Measurements from ENCODE around the gene FOXP4. TPM values are rescaled to one million over a fixed set of nuclear protein-coding genes. Genes with fewer than 3 reads are reported as not detected.

FOXP4 gene
- total and polyA plus RNA-seq, 2 of the 13 experiments (the other 11 are each of a cell fraction or from before 2014, with no cell fraction given) = 11.0 to 12.4 TPM

GRCh38 chr6:41519305-41519744, 26.9 kb upstream of the FOXP4 start (continued):
- no peak for TF ChIP-seq GMEB2 (CRISPR knock-in tag; IDR thresholded peaks at IDR 0.05; ENCODE audit: low read depth)
- TF ChIP-seq RARG (CRISPR knock-in tag; IDR thresholded peaks at IDR 0.05; ENCODE audit: low read depth) = 0 out of 2 replicates have a peak, but pooled peaks have one; percentile 21
- peak; percentile 54; the same call in 1 of the 2 replicates for TF ChIP-seq BHLHE40 (IDR thresholded peaks at IDR 0.05; ENCODE audit: low read length)
- no peak for TF ChIP-seq RELA (CRISPR knock-in tag; IDR thresholded peaks at IDR 0.05)
- TF ChIP-seq RARA (CRISPR knock-in tag; IDR thresholded peaks at IDR 0.05) = peak; percentile 76
- 0 out of 2 replicates have a peak, but pooled peaks have one; percentile 34 for TF ChIP-seq NFYC (CRISPR knock-in tag; IDR thresholded peaks at IDR 0.05)
- no peak for TF ChIP-seq CC2D1A (CRISPR knock-in tag; IDR thresholded peaks at IDR 0.05)
- peak; percentile 31 for TF ChIP-seq CEBPG (CRISPR knock-in tag; IDR thresholded peaks at IDR 0.05)
- TF ChIP-seq ZNF589 (CRISPR knock-in tag; conservative IDR thresholded peaks at IDR 0.05) = no peak
- peak; percentile 65; the same call in 1 of the 2 replicates for TF ChIP-seq ZNF12 (CRISPR knock-in tag; IDR thresholded peaks at IDR 0.05)
- peak; percentile 91 for TF ChIP-seq HNF4A (CRISPR knock-in tag; IDR thresholded peaks at IDR 0.05)
- TF ChIP-seq, protein P1, sequence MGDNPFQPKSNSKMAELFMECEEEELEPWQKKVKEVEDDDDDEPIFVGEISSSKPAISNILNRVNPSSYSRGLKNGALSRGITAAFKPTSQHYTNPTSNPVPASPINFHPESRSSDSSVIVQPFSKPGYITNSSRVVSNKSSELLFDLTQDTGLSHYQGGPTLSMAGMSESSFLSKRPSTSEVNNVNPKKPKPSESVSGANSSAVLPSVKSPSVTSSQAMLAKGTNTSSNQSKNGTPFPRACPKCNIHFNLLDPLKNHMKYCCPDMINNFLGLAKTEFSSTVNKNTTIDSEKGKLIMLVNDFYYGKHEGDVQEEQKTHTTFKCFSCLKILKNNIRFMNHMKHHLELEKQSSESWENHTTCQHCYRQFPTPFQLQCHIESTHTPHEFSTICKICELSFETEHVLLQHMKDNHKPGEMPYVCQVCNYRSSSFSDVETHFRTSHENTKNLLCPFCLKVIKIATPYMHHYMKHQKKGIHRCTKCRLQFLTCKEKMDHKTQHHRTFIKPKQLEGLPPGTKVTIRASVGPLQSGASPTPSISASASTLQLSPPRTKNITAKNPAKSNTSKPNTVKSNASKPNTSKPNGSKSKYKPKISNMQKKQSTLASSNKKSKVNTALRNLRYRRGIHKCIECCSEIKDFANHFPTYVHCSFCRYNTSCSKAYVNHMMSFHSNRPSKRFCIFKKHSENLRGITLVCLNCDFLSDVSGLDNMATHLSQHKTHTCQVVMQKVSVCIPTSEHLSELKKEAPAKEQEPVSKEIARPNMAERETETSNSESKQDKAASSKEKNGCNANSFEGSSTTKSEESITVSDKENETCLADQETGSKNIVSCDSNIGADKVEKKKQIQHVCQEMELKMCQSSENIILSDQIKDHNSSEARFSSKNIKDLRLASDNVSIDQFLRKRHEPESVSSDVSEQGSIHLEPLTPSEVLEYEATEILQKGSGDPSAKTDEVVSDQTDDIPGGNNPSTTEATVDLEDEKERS (CRISPR knock-in tag; IDR thresholded peaks at IDR 0.05) = no peak
- TF ChIP-seq ZNF501 (CRISPR knock-in tag; IDR thresholded peaks at IDR 0.05) = no peak
- TF ChIP-seq THYN1 (CRISPR knock-in tag; IDR thresholded peaks at IDR 0.05; ENCODE audit: borderline replicate concordance, low read depth) = no peak
- peak; percentile 91; the same call in 1 of the 2 replicates for TF ChIP-seq NCOR1 (IDR thresholded peaks at IDR 0.05; ENCODE audit: borderline replicate concordance, low read length)
- peak; percentile 78 for TF ChIP-seq ETV5 (CRISPR knock-in tag; IDR thresholded peaks at IDR 0.05; ENCODE audit: borderline replicate concordance)
- TF ChIP-seq THAP11 (CRISPR knock-in tag; IDR thresholded peaks at IDR 0.05) = peak; percentile 43
- TF ChIP-seq KLF9 (CRISPR knock-in tag; IDR thresholded peaks at IDR 0.05; ENCODE audit: low read depth) = peak; percentile 22; the same call in 1 of the 2 replicates
- peak in 1 of 2 experiments; percentile 76; a peak in 2 of 4 replicates for TF ChIP-seq EP300 (IDR thresholded peaks at IDR 0.05; ENCODE audit: low read depth in 2 of 2, low read length in 2 of 2)
- TF ChIP-seq EP300 (CRISPR knock-in tag; IDR thresholded peaks at IDR 0.05; ENCODE audit: borderline replicate concordance) = 0 out of 2 replicates have a peak, but pooled peaks have one; percentile 29
- no peak for TF ChIP-seq KDM5B (CRISPR knock-in tag; IDR thresholded peaks at IDR 0.05; ENCODE audit: borderline replicate concordance)
- peak; percentile 15; the same call in 1 of the 2 replicates for TF ChIP-seq IKZF5 (CRISPR knock-in tag; IDR thresholded peaks at IDR 0.05)
- TF ChIP-seq HOXA9 (CRISPR knock-in tag; IDR thresholded peaks at IDR 0.05; ENCODE audit: borderline replicate concordance) = no peak
- no peak for TF ChIP-seq SP4 (CRISPR knock-in tag; IDR thresholded peaks at IDR 0.05)
- TF ChIP-seq, protein P2, sequence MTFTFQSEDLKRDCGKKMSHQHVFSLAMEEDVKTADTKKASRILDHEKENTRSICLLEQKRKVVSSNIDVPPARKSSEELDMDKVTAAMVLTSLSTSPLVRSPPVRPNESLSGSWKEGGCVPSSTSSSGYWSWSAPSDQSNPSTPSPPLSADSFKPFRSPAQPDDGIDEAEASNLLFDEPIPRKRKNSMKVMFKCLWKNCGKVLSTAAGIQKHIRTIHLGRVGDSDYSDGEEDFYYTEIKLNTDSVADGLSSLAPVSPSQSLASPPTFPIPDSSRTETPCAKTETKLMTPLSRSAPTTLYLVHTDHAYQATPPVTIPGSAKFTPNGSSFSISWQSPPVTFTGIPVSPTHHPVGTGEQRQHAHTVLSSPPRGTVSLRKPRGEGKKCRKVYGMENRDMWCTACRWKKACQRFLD (CRISPR knock-in tag; IDR thresholded peaks at IDR 0.05; ENCODE audit: borderline replicate concordance) = no peak

Data from HepG2 (cell line).